NCI-H82 (cell line): ENCODE results near the gene USP4.
"Not testable (repeated sequence)": the region's sequence is repeated elsewhere in the genome, so short reads cannot be mapped to it uniquely, and the experiment has no call there.

Experiments used
- DNase-seq: peaks from one replicate; lab custom pipeline; 2025; lab: John Stamatoyannopoulos, UW

USP4 gene

GRCh38 chr3:49339941-49340800 lies at the start of gene USP4:
Gene USP4 (minus strand): TSS chr3:49340053. CDS start chr3:49340024, 29 bp downstream.
- DNase-seq, result peak; percentile 92

GRCh38 chr3:49389297-49389696 lies 49.4 kb upstream of the USP4 start:
- DNase-seq, result no peak

GRCh38 chr3:49388289-49388820 lies 48.5 kb upstream of the USP4 start:
- DNase-seq, result no peak

GRCh38 chr3:49387721-49388120 lies 47.9 kb upstream of the USP4 start:
- DNase-seq, result no peak

GRCh38 chr3:49386056-49386756 lies 46.4 kb upstream of the USP4 start:
- DNase-seq, result no peak

GRCh38 chr3:49385617-49386016 lies 45.8 kb upstream of the USP4 start:
- no peak for DNase-seq

- no peak for DNase-seq
Measured at GRCh38 chr3:49383387-49383786, 43.5 kb upstream of the USP4 start.

GRCh38 chr3:49378249-49378895 lies 38.5 kb upstream of the USP4 start:
- DNase-seq, result no peak

- no peak for DNase-seq
Measured at GRCh38 chr3:49377483-49377882, 37.6 kb upstream of the USP4 start.

GRCh38 chr3:49371946-49372345 lies 32.1 kb upstream of the USP4 start:
- DNase-seq, result no peak

- DNase-seq, result no peak
Measured at GRCh38 chr3:49370585-49371290, 30.9 kb upstream of the USP4 start.

- no peak for DNase-seq
Measured at GRCh38 chr3:49362561-49362960, 22.7 kb upstream of the USP4 start.

- DNase-seq, result no peak
Measured at GRCh38 chr3:49359623-49360022, 19.8 kb upstream of the USP4 start.

- no peak for DNase-seq
Measured at GRCh38 chr3:49358884-49359225, 19.0 kb upstream of the USP4 start.

- DNase-seq, result peak; percentile 96
Measured at GRCh38 chr3:49358217-49358883, 18.5 kb upstream of the USP4 start, which contains the start of gene GPX1. Gene GPX1 (minus strand): TSS chr3:49358353. CDS start chr3:49358278, 75 bp downstream.

- DNase-seq, result peak; percentile 29
Measured at GRCh38 chr3:49357443-49358216, 17.8 kb upstream of the USP4 start.

- not testable (repeated sequence) for DNase-seq
Measured at GRCh38 chr3:49357095-49357442, 17.2 kb upstream of the USP4 start.

GRCh38 chr3:49352890-49353421 lies 13.1 kb upstream of the USP4 start:
- no peak for DNase-seq

- DNase-seq, result no peak
Measured at GRCh38 chr3:49352281-49352680, 12.4 kb upstream of the USP4 start.

- no peak for DNase-seq
Measured at GRCh38 chr3:49351521-49352011, 11.7 kb upstream of the USP4 start.
